A673 (cell line): ENCODE measurements around the gene EXOC4. TPM values are rescaled to one million over a fixed set of nuclear protein-coding genes. Genes with fewer than 3 reads are reported as not detected.

Experiments used
- BruUV-seq: library from RNA; stranded (reverse); fragments of 400-500 nt; replicated peaks from 2 replicates; lab custom pipeline; 2021; lab: Mats Ljungman, UMichigan
- CTCF ChIA-PET: fragments of 300-600 bp; sonication (Branson Sonifier 250); formaldehyde crosslinking; loops from one replicate; lab custom pipeline; 2022; ENCODE audit warnings: antibody characterized with exemption; lab: Charles Lee
- POLR2A ChIA-PET: fragments of 300-600 bp; sonication (Branson Sonifier 250); formaldehyde crosslinking; loops from one replicate; lab custom pipeline; 2022; ENCODE audit warnings: antibody characterized with exemption; ENCODE audit not compliant: low non-redundant PET; lab: Charles Lee
- DNase-seq: peaks from one replicate; pipeline ENCODE4 v3.0.0-alpha.2; 2015; ENCODE audit warnings: low spot score
- H3K27ac ChIP-seq: fragments of 200-600 bp; sonication (generic); 2 replicates; pipeline ENCODE4 v1.5.1; 2016; ENCODE audit warnings: mixed run types, low read depth, mild to moderate bottlenecking, mixed read lengths, antibody characterized with exemption, low read length; ENCODE audit not compliant: poor library complexity, severe bottlenecking
- H3K27me3 ChIP-seq: fragments of 200-600 bp; sonication (generic); replicated peaks from 2 replicates; pipeline ENCODE4 v1.6.1; 2017; ENCODE audit warnings: mixed run types, low read depth, mild to moderate bottlenecking, mixed read lengths, antibody characterized with exemption, low read length; ENCODE audit not compliant: insufficient read depth, poor library complexity
- H3K36me3 ChIP-seq: fragments of 200-600 bp; sonication (generic); 2 replicates; pipeline ENCODE4 v1.6.1; 2016; ENCODE audit warnings: mixed run types, mild to moderate bottlenecking, mixed read lengths, antibody characterized with exemption, low read length; ENCODE audit not compliant: insufficient read depth, poor library complexity, severe bottlenecking
- H3K4me1 ChIP-seq: fragments of 200-600 bp; sonication (generic); 2 replicates; pipeline ENCODE4 v1.6.1; 2017; ENCODE audit warnings: mixed run types, mild to moderate bottlenecking, mixed read lengths, antibody characterized with exemption, low read length; ENCODE audit not compliant: insufficient read depth, poor library complexity, severe bottlenecking
- H3K4me3 ChIP-seq: fragments of 200-600 bp; sonication (generic); 2 replicates; pipeline ENCODE4 v1.5.1; 2016; ENCODE audit warnings: low read depth, mixed run types, mild to moderate bottlenecking, mixed read lengths, low read length; ENCODE audit not compliant: poor library complexity, severe bottlenecking
- H3K9me3 ChIP-seq: fragments of 200-600 bp; sonication (generic); 2 replicates; pipeline ENCODE4 v1.6.1; 2016; ENCODE audit warnings: mixed run types, low read depth, mild to moderate bottlenecking, mixed read lengths, antibody characterized with exemption, low read length; ENCODE audit not compliant: poor library complexity, severe bottlenecking
- CTCF ChIP-seq: fragments of 300-800, 200-600 bp; sonication (generic); conservative IDR thresholded peaks from 2 replicates; pipeline ENCODE4 v1.5.1; 2017; ENCODE audit warnings: low read depth, mild to moderate bottlenecking, antibody characterized with exemption, low read length, moderate library complexity, mixed read lengths
- EZH2 ChIP-seq: fragments of 200-600 bp; sonication (generic); IDR thresholded peaks from 2 replicates; pipeline ENCODE4 v1.6.1; 2017; ENCODE audit warnings: borderline replicate concordance, low read depth, mild to moderate bottlenecking, mixed read lengths, antibody characterized with exemption, low read length; ENCODE audit not compliant: poor library complexity, severe bottlenecking
- intact Hi-C: fragments of 100-400 bp; cut with micrococcal nuclease; formaldehyde crosslinking; loops from one replicate; pipeline ENCODE4 v1.10.0; 2022; ENCODE audit not compliant: unreplicated experiment
- total RNA-seq: library from RNA; stranded (reverse); gene quantifications from 2 replicates; pipeline ENCODE4 v1.2.3, GENCODE V29; 2021

The EXOC4 gene
- total RNA-seq, 1 experiment from 2014 or later, result 66.1 TPM

GRCh38 chr7:133428876-133429275 is 176.0 kb downstream of the EXOC4 start:
- ChIA-PET POLR2A (no interaction called here), CTCF (no interaction called here)
- no peaks in the 10 kb centered on the region for H3K4me1 ChIP-seq
- no peak for TF ChIP-seq EZH2
- intact Hi-C loops, result no loop called here
- H3K36me3 ChIP-seq, result no peaks in the 10 kb centered on the region
- no peaks in the 10 kb centered on the region for H3K27me3 ChIP-seq
- no peak overlapping the region for H3K4me3 ChIP-seq
- no TSS peak for BruUV-seq
- H3K9me3 ChIP-seq, result no peaks in the 10 kb centered on the region
- DNase-seq, result no peak
- no peak overlapping the region for H3K27ac ChIP-seq

GRCh38 chr7:133429371-133429770 is 176.5 kb downstream of the EXOC4 start:
- no peak for TF ChIP-seq EZH2
- no peak for TF ChIP-seq CTCF
- no TSS peak for BruUV-seq
- CTCF ChIA-PET, result no interaction called here

GRCh38 chr7:133431134-133431724 is 178.4 kb downstream of the EXOC4 start:
- Histone ChIP-seq H3K9me3 (no peaks in the 10 kb centered on the region), H3K27me3 (no peaks in the 10 kb centered on the region), H3K36me3 (no peaks in the 10 kb centered on the region), H3K27ac (no peak overlapping the region), H3K4me1 (peaks cover 2% of the 10 kb centered on the region), H3K4me3 (no peak overlapping the region)
- ChIA-PET POLR2A (no interaction called here), CTCF (no interaction called here)
- BruUV-seq, result no TSS peak
- no peak for DNase-seq
- intact Hi-C loops, result loop anchor here (10.0 kb wide), 2 partner anchors 196 to 726 kb away; no protein-coding TSS in a partner anchor
- TF ChIP-seq EZH2 (no peak), CTCF (no peak)

More at GRCh38 chr7:133429371-133429770, 176.5 kb downstream of the EXOC4 start:
- no peaks in the 10 kb centered on the region for H3K27me3 ChIP-seq
- H3K36me3 ChIP-seq, result no peaks in the 10 kb centered on the region
- no peaks in the 10 kb centered on the region for H3K9me3 ChIP-seq
- no peak overlapping the region for H3K4me3 ChIP-seq
- H3K27ac ChIP-seq, result no peak overlapping the region
- no peak for DNase-seq
- POLR2A ChIA-PET, result no interaction called here
- intact Hi-C loops, result no loop called here
- no peaks in the 10 kb centered on the region for H3K4me1 ChIP-seq
